GM19025 (cell line): Measurements from ENCODE around the gene KCNQ1.
A peak's percentile ranks its signal among the peaks of the same experiment; 100 is the strongest.

Source experiments
- ATAC-seq: cut with Tn5 transposase; IDR thresholded peaks from one replicate; pipeline ENCODE4 v1.9.1; 2021; ENCODE audit warnings: mild to moderate bottlenecking, low read depth, moderate library complexity; ENCODE audit not compliant: unreplicated experiment

The KCNQ1 gene

DNA sequence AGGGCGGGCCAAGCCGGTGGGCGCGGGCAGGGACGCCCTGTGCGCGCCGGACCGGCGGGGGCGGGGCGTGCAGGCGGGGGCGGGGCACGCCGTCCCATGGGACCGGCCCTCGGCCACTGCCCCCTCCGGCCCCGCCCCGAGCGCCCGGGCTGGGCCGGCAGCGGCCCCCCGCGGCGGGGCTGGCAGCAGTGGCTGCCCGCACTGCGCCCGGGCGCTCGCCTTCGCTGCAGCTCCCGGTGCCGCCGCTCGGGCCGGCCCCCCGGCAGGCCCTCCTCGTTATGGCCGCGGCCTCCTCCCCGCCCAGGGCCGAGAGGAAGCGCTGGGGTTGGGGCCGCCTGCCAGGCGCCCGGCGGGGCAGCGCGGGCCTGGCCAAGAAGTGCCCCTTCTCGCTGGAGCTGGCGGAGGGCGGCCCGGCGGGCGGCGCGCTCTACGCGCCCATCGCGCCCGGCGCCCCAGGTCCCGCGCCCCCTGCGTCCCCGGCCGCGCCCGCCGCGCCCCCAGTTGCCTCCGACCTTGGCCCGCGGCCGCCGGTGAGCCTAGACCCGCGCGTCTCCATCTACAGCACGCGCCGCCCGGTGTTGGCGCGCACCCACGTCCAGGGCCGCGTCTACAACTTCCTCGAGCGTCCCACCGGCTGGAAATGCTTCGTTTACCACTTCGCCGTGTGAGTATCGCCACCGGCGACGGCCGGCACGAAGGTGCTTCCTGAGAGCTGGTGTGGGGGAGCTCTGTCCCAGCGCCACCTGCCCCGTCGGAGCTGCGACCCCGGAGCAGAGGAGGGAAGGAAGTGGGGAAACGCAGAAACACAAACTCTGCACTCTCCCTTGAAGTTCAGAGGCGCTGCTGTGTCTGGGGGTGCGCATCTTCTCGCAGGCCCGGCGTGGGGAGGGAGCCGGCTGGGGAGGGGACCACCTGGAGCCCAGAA, at the start of gene KCNQ1:
KCNQ1 (plus strand) TSS at position 188 of the 925 bp plus-strand sequence; CDS start at position 279, 91 bp downstream.
- ATAC-seq = no peak

DNA sequence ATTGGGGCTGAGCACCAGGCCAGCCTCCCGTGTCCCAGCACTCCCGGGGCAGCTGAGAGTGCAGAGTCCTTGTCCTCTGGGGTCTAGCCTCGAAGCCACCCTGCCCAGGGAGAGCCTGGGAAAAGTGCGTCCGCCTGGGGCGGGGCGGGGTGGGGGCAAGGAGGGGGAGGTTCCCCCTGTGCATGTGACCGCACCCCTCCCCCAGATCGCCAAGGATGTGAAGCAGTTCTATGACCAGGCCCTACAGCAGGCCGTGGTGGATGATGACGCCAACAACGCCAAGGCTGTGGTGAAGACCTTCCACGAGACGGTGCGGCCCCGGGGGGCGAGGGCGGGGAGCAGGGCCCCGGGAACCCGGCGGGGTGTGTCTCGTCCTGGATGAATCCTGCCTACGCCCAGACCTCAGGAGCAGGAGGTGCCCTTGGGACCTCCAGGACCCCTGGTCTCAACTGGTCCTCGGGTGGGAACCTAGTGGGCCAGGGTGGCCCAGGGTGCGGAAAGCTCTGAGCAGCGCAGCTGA, 49.5 kb upstream of the KCNQ1 start:
- ATAC-seq = no peak

DNA sequence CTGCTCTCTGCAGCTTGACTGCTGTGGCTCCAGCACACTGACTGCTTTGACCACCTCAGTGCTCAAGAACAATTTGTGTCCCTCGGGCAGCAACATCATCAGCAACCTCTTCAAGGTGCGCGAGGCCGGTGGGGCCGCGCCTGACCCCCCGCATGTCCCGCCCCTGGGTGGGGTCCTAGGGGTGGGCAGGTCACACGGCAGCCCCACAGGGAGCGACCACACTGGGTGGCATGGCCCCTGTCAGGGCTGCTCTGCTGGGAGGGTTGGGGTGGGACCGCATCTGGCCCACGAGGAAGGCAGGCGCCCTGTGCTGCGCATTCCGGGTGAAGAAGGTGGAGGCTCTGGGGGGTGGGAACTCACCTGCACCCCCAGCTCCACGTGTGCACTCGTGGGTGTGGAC, 49.0 kb upstream of the KCNQ1 start:
- ATAC-seq = no peak

DNA sequence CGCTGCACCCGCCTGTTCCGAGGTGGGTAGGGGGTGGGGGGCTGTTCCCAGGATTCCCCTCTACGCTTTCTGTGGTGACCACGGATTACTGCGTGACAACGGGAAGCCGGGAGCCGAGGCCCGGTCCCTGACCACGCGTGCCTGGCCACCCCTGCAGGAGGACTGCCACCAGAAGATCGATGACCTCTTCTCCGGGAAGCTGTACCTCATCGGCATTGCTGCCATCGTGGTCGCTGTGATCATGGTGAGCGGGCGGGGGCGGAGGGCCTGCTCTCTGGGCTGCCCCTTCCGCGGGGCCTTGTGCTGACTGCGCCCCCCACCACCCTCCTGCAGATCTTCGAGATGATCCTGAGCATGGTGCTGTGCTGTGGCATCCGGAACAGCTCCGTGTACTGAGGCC, 48.3 kb upstream of the KCNQ1 start:
- no peak for ATAC-seq

DNA sequence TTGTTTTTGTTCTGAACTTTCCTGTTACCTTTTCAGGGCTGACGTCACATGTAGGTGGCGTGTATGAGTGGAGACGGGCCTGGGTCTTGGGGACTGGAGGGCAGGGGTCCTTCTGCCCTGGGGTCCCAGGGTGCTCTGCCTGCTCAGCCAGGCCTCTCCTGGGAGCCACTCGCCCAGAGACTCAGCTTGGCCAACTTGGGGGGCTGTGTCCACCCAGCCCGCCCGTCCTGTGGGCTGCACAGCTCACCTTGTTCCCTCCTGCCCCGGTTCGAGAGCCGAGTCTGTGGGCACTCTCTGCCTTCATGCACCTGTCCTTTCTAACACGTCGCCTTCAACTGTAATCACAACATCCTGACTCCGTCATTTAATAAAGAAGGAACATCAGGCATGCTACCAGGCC, 47.8 kb upstream of the KCNQ1 start:
- ATAC-seq = no peak

DNA sequence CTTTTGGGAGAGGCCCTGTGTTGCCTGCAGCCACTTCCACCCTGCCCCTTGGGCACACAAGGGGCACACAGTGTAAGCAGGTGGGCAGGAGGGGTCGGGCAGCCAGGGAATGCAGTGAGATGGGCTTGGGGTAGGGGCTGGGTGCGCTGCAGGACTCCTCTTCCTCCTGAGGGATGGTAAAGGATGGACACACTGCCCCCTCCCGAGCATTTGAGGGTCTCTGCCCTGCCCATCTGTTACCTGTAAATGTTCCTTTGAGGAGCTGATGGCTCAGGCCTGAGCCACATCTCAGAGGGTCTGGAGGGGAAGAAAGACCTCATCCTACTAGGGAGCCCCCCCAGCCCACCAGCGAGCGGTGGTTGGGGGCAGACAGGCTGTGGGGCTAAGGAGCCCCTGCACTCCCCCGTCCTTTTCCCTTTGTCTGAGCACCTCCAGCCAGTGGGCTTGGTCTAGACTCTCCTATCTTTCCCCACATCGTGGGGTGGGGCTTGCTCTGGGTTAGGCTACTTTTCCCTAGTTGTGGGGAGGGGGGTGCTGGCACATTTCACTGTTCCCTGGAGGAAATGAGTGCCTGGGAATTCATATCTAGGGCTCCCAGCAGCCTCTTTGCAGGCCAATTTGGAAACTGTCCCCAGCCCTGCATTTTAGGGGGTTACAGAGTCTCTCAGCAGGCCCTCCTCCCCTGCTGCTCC, 46.0 kb upstream of the KCNQ1 start:
- no peak for ATAC-seq

GRCh38 chr11:2399488-2400068, 45.2 kb upstream of the KCNQ1 start:
- peak; percentile 3 for ATAC-seq

DNA sequence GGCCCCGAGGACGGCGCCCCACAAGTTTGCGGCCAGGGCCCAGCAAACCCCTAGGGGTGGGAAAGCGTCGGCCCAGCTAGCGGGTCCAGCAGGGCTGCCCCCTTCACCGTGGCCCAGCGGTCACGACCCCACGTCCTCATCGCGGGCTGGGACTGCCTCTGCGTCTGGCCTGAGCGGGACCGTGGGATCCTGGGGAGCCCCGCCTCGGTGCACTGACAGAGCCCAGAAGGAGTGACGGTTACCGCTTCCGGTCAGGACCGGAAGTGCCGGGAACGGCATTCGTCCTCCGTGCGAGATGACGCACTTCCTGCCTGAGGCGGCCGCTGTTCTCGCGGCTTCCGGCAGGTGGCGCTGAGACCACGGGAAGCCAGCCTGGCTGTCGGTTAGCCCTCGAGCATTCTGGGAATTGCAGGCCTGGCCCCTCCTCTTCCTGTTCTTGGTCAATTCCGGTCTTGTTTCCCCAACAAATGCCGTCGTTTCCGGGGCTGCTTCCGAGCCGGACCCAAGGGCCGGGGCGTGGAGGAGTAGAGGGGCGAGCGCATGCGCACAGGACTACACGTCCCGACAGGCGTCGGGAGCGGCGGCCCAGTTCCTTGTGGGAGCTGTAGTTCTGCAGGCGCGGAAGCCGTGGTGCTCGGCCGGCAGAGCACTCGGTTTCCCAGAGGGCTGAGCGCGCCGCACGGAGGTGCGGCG, 44.6 kb upstream of the KCNQ1 start, which contains the start of gene TSSC4:
TSSC4 (plus strand) TSS at position 682 of the 693 bp plus-strand sequence. CDS start 1,884 bp downstream, outside the sequence.
- peak; percentile 80 for ATAC-seq

GRCh38 chr11:2400762-2401435, 43.9 kb upstream of the KCNQ1 start:
- ATAC-seq = peak; percentile 9

DNA sequence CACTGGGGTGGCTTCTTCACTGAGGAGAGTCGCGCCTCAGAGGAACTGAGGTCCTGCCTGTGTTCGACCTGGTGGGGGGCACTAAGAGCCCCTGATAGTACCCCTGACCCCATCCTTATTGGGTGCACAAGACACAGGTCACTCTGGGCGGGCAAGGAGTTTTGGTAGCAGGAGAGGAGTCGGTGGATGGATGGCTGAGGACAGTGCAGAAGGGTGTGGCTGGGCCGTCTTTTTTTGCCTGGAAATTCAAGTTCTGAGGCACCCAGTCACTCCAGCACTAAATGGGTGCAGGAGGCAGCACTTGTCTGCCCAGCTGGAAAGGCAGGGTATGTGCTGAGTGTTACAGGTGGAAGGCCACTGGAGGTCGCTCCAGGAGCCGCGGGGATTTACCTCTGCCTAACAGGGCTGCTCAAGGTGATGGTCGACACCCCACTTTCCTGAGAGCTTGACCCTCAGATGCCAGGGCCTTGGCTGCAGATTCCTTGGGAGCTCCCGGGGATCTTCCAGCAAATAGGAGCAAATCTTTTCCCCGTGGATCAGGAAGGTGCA, 43.3 kb upstream of the KCNQ1 start:
- no peak for ATAC-seq

- ATAC-seq = no peak
Measured at GRCh38 chr11:2402106-2402505, 42.7 kb upstream of the KCNQ1 start.

DNA sequence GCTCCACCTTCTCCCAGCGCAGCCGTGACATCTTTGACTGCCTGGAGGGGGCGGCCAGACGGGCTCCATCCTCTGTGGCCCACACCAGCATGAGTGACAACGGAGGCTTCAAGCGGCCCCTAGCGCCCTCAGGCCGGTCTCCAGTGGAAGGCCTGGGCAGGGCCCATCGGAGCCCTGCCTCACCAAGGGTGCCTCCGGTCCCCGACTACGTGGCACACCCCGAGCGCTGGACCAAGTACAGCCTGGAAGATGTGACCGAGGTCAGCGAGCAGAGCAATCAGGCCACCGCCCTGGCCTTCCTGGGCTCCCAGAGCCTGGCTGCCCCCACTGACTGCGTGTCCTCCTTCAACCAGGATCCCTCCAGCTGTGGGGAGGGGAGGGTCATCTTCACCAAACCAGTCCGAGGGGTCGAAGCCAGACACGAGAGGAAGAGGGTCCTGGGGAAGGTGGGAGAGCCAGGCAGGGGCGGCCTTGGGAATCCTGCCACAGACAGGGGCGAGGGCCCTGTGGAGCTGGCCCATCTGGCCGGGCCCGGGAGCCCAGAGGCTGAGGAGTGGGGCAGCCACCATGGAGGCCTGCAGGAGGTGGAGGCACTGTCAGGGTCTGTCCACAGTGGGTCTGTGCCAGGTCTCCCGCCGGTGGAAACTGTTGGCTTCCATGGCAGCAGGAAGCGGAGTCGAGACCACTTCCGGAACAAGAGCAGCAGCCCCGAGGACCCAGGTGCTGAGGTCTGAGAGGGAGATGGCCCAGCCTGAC, 41.7 kb upstream of the KCNQ1 start:
- ATAC-seq = no peak

- no peak for ATAC-seq
Measured at GRCh38 chr11:2404735-2405196, 40.0 kb upstream of the KCNQ1 start.

DNA sequence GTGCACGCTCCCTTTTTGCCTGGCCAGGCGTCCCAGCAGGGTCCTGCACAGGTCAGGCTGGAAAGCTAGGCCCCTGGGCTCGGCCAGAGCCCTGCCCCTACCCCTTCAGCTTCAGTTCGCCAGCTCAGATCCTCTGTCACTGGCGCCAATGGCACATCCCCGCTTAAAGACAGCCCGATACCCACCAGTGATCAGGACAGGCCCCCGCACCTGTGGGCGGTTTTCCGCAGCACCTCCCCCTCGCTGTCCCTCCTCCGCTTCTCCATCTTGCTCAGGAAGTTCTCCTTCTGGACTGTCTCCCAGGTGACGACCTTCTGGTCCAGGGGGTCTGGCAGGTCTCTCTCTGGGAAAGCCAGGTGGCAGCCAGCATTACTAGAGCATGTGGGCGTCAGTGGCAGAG, 38.4 kb upstream of the KCNQ1 start:
- ATAC-seq = no peak

DNA sequence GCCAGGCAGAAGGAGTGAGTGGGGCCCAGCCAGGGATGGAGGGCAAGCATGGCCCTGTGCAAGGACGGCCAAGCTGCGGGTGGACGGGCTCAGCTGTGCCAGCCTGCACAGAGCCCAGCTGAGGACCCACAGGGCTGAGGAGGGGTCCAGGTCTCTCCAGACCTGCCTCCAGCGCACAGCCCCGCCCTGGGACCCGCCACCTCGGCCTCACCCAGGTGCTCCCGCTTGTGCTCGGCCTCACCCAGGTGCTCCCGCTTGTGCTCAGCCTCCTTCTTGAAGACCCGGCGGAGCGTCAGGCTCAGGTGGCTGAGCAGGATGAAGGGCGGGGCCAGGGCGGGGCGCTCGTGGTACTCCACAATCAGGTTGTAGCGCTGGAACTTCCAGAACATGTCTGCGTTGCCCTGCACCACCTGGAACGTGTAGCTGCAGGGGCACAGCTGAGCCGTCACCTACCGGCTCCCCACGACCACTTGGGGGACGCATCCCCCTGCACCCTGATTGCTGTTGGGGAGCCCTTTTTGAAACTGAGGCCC, 37.9 kb upstream of the KCNQ1 start:
- ATAC-seq = no peak

GRCh38 chr11:2408671-2409070, 36.1 kb upstream of the KCNQ1 start:
- no peak for ATAC-seq

- no peak for ATAC-seq
Measured at GRCh38 chr11:2409126-2409525, 35.7 kb upstream of the KCNQ1 start.
